HepG2 (cell line): ENCODE data around the gene NDUFV1.

ENCODE experiments used
- NFIC ChIP-seq: IDR thresholded peaks from 2 replicates; pipeline ENCODE4 v1.6.1; 2012; ENCODE audit warnings: mild to moderate bottlenecking, low read length, inconsistent platforms
- POLR2AphosphoS5 ChIP-seq: IDR thresholded peaks from 2 replicates; pipeline ENCODE4 v1.6.1; 2012; ENCODE audit warnings: low read depth, low read length
- ZNF550 ChIP-seq: sonication (generic); formaldehyde crosslinking; IDR thresholded peaks from 2 replicates; pipeline ENCODE4 v1.4.0; 2020; ENCODE audit warnings: mild to moderate bottlenecking, missing genetic modification reagents, borderline replicate concordance
- ZNF775 ChIP-seq: sonication (generic); formaldehyde crosslinking; IDR thresholded peaks from 2 replicates; pipeline ENCODE4 v1.4.0; 2020; ENCODE audit warnings: missing genetic modification reagents, mild to moderate bottlenecking, moderate library complexity, borderline replicate concordance
- TF ChIP-seq, protein P1 (sequence below): sonication (generic); formaldehyde crosslinking; IDR thresholded peaks from 2 replicates; pipeline ENCODE4 v1.9.0; 2021; ENCODE audit warnings: missing genetic modification reagents, borderline replicate concordance
- TF ChIP-seq, protein P2 (sequence below): sonication (generic); formaldehyde crosslinking; IDR thresholded peaks from 2 replicates; pipeline ENCODE4 v1.5.0; 2020; ENCODE audit warnings: missing genetic modification reagents

DNA sequence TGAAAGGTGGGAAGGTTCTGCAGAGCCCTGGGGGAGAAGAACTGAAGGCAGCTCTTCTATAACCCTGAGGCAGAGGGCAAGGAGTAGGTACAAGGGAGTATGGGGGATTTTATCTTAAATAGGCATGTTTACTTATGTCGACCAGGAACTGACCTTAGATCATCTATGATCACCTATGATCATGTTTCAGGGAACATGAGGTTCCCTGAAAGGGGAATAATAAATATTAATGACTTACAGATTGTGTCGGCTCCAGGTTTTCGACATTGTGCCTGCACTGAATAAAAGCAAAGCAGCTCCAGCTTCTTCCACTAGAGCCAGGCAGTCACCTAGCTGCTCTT, 13.2 kb upstream of the NDUFV1 start:
- TF ChIP-seq POLR2AphosphoS5 (no peak), NFIC (no peak), ZNF775 (CRISPR knock-in tag) (no peak), ZNF550 (CRISPR knock-in tag) (no peak)
- TF ChIP-seq, protein P1, sequence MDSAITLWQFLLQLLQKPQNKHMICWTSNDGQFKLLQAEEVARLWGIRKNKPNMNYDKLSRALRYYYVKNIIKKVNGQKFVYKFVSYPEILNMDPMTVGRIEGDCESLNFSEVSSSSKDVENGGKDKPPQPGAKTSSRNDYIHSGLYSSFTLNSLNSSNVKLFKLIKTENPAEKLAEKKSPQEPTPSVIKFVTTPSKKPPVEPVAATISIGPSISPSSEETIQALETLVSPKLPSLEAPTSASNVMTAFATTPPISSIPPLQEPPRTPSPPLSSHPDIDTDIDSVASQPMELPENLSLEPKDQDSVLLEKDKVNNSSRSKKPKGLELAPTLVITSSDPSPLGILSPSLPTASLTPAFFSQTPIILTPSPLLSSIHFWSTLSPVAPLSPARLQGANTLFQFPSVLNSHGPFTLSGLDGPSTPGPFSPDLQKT (CRISPR knock-in tag), result no peak
- TF ChIP-seq, protein P2, sequence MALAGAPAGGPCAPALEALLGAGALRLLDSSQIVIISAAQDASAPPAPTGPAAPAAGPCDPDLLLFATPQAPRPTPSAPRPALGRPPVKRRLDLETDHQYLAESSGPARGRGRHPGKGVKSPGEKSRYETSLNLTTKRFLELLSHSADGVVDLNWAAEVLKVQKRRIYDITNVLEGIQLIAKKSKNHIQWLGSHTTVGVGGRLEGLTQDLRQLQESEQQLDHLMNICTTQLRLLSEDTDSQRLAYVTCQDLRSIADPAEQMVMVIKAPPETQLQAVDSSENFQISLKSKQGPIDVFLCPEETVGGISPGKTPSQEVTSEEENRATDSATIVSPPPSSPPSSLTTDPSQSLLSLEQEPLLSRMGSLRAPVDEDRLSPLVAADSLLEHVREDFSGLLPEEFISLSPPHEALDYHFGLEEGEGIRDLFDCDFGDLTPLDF (CRISPR knock-in tag), result no peak
